Measurements from ENCODE around the gene CYP2U1.

DNA sequence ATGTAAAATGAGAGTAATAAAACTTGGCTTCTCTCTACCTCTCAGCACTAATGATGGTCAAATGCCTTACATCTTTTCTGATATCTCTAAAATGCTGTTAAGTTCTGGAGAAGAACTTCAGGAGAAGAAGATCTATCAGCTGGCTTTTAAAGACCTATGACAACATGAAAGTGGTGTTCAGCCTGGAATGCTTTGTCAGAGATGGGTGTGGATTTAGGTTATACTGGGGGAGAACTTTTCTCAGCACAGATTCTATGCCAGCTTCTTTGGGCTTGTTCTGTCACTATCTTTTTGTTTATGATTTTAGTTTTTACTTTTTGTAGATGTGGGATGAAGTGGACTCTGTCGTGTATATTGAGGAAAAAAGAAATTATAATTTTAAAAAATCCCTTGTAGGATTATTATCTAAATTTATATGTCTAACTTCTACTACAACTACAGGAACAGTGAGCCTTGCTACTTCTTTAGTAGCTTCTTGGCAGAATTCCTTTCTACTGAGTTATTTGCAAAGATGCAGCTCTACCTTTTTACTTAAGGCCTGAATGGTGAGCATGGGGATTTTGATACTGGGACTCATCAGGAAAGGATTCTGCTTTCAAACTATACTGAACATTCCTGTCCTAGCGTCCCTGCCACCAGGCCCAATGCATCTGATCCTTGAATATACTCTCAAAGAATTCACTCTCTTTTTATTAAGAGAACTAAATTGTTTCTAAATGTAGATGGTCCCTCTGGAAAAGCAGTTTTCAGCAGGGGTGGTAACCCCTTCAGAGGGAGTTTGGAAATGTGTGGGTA lies 19.6 kb downstream of the CYP2U1 start:
- TF ChIP-seq, protein P1, sequence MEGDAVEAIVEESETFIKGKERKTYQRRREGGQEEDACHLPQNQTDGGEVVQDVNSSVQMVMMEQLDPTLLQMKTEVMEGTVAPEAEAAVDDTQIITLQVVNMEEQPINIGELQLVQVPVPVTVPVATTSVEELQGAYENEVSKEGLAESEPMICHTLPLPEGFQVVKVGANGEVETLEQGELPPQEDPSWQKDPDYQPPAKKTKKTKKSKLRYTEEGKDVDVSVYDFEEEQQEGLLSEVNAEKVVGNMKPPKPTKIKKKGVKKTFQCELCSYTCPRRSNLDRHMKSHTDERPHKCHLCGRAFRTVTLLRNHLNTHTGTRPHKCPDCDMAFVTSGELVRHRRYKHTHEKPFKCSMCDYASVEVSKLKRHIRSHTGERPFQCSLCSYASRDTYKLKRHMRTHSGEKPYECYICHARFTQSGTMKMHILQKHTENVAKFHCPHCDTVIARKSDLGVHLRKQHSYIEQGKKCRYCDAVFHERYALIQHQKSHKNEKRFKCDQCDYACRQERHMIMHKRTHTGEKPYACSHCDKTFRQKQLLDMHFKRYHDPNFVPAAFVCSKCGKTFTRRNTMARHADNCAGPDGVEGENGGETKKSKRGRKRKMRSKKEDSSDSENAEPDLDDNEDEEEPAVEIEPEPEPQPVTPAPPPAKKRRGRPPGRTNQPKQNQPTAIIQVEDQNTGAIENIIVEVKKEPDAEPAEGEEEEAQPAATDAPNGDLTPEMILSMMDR (conservative IDR thresholded peaks at IDR 0.05): no peak
- TF ChIP-seq EZH2 (IDR thresholded peaks at IDR 0.05; ENCODE audit: low read depth): no peak

Data from PC-9 (cell line).